Thyroid gland (tissue), 4 donors: ENCODE results near the gene ADGRB3.

Experiments used
- CTCF ChIP-seq, 6 experiments: fragments of 200-600 bp in 3 of 6; fragments of 450-650 bp in 3 of 6; sonication (generic) in 3 of 6; IDR thresholded peaks; one replicate each; pipeline ENCODE4 v1.5.1; 2016 to 2019; ENCODE audit warnings: antibody characterized with exemption in 6 of 6, mild to moderate bottlenecking in 2 of 6, inconsistent platforms in 1 of 6, moderate library complexity in 1 of 6
- POLR2A ChIP-seq, 2 donors: fragments of 450-650 bp; IDR thresholded peaks; one replicate each; pipeline ENCODE4 v1.6.1; 2017; ENCODE audit warnings: antibody characterized with exemption in 2 of 2, mild to moderate bottlenecking in 2 of 2, moderate library complexity in 1 of 2

DNA sequence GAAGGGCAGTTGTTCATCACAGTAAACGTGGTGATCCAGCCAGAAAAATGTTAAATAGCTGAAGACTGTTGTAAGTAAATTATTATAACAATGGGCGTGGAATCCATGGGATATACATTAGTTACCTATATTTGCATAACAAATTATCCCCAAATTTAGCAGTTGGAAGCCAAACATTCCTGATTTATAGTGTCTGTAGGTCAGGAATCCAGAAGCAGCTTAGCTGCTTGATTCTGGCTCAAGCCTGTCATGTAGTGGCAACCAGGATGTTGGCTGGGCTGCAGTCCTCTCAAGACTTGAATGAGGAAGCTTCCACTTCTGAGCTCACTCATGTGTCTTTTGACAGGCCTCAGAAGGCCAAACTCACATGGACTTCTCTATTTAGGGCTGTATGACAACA is 6.9 kb upstream of the ADGRB3 start:
- TF ChIP-seq CTCF (IDR thresholded peaks at IDR 0.05) (no peak), POLR2A (IDR thresholded peaks at IDR 0.05) (no peak)
